Activated naive CD8-positive, alpha-beta T cell treated with anti-CD3 and anti-CD28 coated beads for 36 hours (primary cell): Measurements from ENCODE around the gene PTPA. TPM values are rescaled to one million over a fixed set of nuclear protein-coding genes. Genes with fewer than 3 reads are reported as not detected.

Experiments used
- DNase-seq: peaks from one replicate; pipeline ENCODE4 v3.0.0; 2021
- H3K27ac Mint-ChIP-seq: one replicate; pipeline ENCODE4 v1.8.0; 2022; ENCODE audit warnings: mild to moderate bottlenecking, moderate library complexity, mixed read lengths
- H3K27me3 Mint-ChIP-seq: one replicate; pipeline ENCODE4 v1.8.0; 2022; ENCODE audit warnings: mild to moderate bottlenecking, mixed read lengths
- H3K36me3 Mint-ChIP-seq: one replicate; pipeline ENCODE4 v1.8.0; 2021; ENCODE audit warnings: mild to moderate bottlenecking, mixed read lengths
- H3K4me1 Mint-ChIP-seq: one replicate; pipeline ENCODE4 v1.8.0; 2021; ENCODE audit warnings: mixed read lengths
- H3K4me3 Mint-ChIP-seq: one replicate; pipeline ENCODE4 v1.8.0; 2022; ENCODE audit warnings: mild to moderate bottlenecking, moderate library complexity, mixed read lengths
- H3K9me3 Mint-ChIP-seq: one replicate; pipeline ENCODE4 v1.8.0; 2022; ENCODE audit warnings: mixed read lengths
- total RNA-seq, 2 experiments: library from RNA; stranded (reverse); gene quantifications; one replicate each; pipeline ENCODE4 v1.2.3, GENCODE V29; 2021

Gene PTPA
- total RNA-seq, 2 experiments from 2014 or later: 101 to 104 TPM

GRCh38 chr9:129100383-129101169, 10.6 kb upstream of the PTPA start:
- Mint-ChIP-seq H3K27ac (no peak overlapping the region), H3K36me3 (no peaks in the 10 kb centered on the region), H3K9me3 (no peaks in the 10 kb centered on the region), H3K27me3 (no peaks in the 10 kb centered on the region), H3K4me3 (no peak overlapping the region), H3K4me1 (no peaks in the 10 kb centered on the region)
- DNase-seq: no peak

GRCh38 chr9:129101279-129101678, 9.9 kb upstream of the PTPA start:
- no peak overlapping the region for H3K4me3 Mint-ChIP-seq
- DNase-seq: no peak
- no peak overlapping the region for H3K27ac Mint-ChIP-seq
- no peaks in the 10 kb centered on the region for H3K27me3 Mint-ChIP-seq
- no peaks in the 10 kb centered on the region for H3K9me3 Mint-ChIP-seq
- H3K36me3 Mint-ChIP-seq: no peaks in the 10 kb centered on the region
- no peaks in the 10 kb centered on the region for H3K4me1 Mint-ChIP-seq

- Mint-ChIP-seq H3K36me3 (no peaks in the 10 kb centered on the region), H3K27ac (no peak overlapping the region), H3K4me3 (no peak overlapping the region), H3K9me3 (no peaks in the 10 kb centered on the region), H3K27me3 (no peaks in the 10 kb centered on the region), H3K4me1 (no peaks in the 10 kb centered on the region)
- no peak for DNase-seq
These were observed 9.1 kb upstream of the PTPA start for GRCh38 chr9:129102095-129102525.

GRCh38 chr9:129102791-129103594, 8.2 kb upstream of the PTPA start:
- no peak for DNase-seq
- no peak overlapping the region for H3K27ac Mint-ChIP-seq
- no peaks in the 10 kb centered on the region for H3K36me3 Mint-ChIP-seq

GRCh38 chr9:129103595-129103965, 7.6 kb upstream of the PTPA start:
- Mint-ChIP-seq H3K36me3 (no peaks in the 10 kb centered on the region), H3K9me3 (no peaks in the 10 kb centered on the region), H3K4me3 (no peak overlapping the region), H3K27ac (no peak overlapping the region), H3K4me1 (no peaks in the 10 kb centered on the region), H3K27me3 (no peaks in the 10 kb centered on the region)
- no peak for DNase-seq

More at GRCh38 chr9:129102791-129103594, 8.2 kb upstream of the PTPA start:
- Mint-ChIP-seq H3K4me1 (no peaks in the 10 kb centered on the region), H3K27me3 (no peaks in the 10 kb centered on the region), H3K4me3 (no peak overlapping the region), H3K9me3 (no peaks in the 10 kb centered on the region)

GRCh38 chr9:129104051-129104450, 7.2 kb upstream of the PTPA start:
- Mint-ChIP-seq H3K9me3 (no peaks in the 10 kb centered on the region), H3K27me3 (no peaks in the 10 kb centered on the region), H3K27ac (no peak overlapping the region), H3K36me3 (no peaks in the 10 kb centered on the region), H3K4me1 (no peaks in the 10 kb centered on the region), H3K4me3 (no peak overlapping the region)
- DNase-seq: no peak

- H3K27me3 Mint-ChIP-seq: no peaks in the 10 kb centered on the region
- DNase-seq: no peak
- no peaks in the 10 kb centered on the region for H3K9me3 Mint-ChIP-seq
- H3K4me1 Mint-ChIP-seq: peaks cover 10% of the 10 kb centered on the region
- H3K36me3 Mint-ChIP-seq: no peaks in the 10 kb centered on the region
- no peak overlapping the region for H3K4me3 Mint-ChIP-seq
- H3K27ac Mint-ChIP-seq: no peak overlapping the region
These were observed 5.1 kb upstream of the PTPA start for GRCh38 chr9:129105857-129106694.

GRCh38 chr9:129107651-129108050, 3.6 kb upstream of the PTPA start:
- Mint-ChIP-seq H3K4me3 (no peak overlapping the region), H3K4me1 (peaks cover 13% of the 10 kb centered on the region), H3K36me3 (no peaks in the 10 kb centered on the region), H3K27ac (no peak overlapping the region), H3K9me3 (no peaks in the 10 kb centered on the region), H3K27me3 (no peaks in the 10 kb centered on the region)
- no peak for DNase-seq

GRCh38 chr9:129108083-129108804, 3.0 kb upstream of the PTPA start:
- DNase-seq: no peak
- Mint-ChIP-seq H3K27me3 (no peaks in the 10 kb centered on the region), H3K4me1 (peaks cover 14% of the 10 kb centered on the region), H3K9me3 (no peaks in the 10 kb centered on the region), H3K36me3 (no peaks in the 10 kb centered on the region), H3K4me3 (peak overlapping the region; percentile 8), H3K27ac (no peak overlapping the region)

GRCh38 chr9:129108805-129109536, 2.2 kb upstream of the PTPA start:
- DNase-seq: no peak
- H3K27ac Mint-ChIP-seq: no peak overlapping the region
- H3K4me3 Mint-ChIP-seq: peak overlapping the region; percentile 67
- no peaks in the 10 kb centered on the region for H3K9me3 Mint-ChIP-seq
- no peaks in the 10 kb centered on the region for H3K36me3 Mint-ChIP-seq
- H3K4me1 Mint-ChIP-seq: peaks cover 21% of the 10 kb centered on the region
- no peaks in the 10 kb centered on the region for H3K27me3 Mint-ChIP-seq

- Mint-ChIP-seq H3K4me3 (peak overlapping the region; percentile 67), H3K27me3 (no peaks in the 10 kb centered on the region), H3K27ac (no peak overlapping the region), H3K4me1 (peaks cover 24% of the 10 kb centered on the region), H3K9me3 (no peaks in the 10 kb centered on the region), H3K36me3 (no peaks in the 10 kb centered on the region)
- DNase-seq: no peak
These were observed 1.7 kb upstream of the PTPA start for GRCh38 chr9:129109537-129109903.

GRCh38 chr9:129109952-129110739, 1.1 kb upstream of the PTPA start:
- Mint-ChIP-seq H3K4me3 (peak overlapping the region; percentile 95), H3K9me3 (no peaks in the 10 kb centered on the region), H3K27ac (no peak overlapping the region), H3K36me3 (no peaks in the 10 kb centered on the region), H3K4me1 (peaks cover 30% of the 10 kb centered on the region), H3K27me3 (no peaks in the 10 kb centered on the region)
- no peak for DNase-seq

GRCh38 chr9:129111528-129112151, 425 bp downstream of the PTPA start:
- Mint-ChIP-seq H3K27me3 (no peaks in the 10 kb centered on the region), H3K4me1 (peaks cover 33% of the 10 kb centered on the region), H3K9me3 (no peaks in the 10 kb centered on the region), H3K4me3 (peak overlapping the region; percentile 95), H3K36me3 (no peaks in the 10 kb centered on the region), H3K27ac (peak overlapping the region; percentile 93)
- peak; percentile 40 for DNase-seq
